IMR-90 (cell line): Measurements from ENCODE around the gene TBCC. TPM values are rescaled to one million over a fixed set of nuclear protein-coding genes. Genes with fewer than 3 reads are reported as not detected.

Experiments used
- ATAC-seq: fragments of 200-7000 bp; cut with Tn5 transposase; 2 replicates; pipeline ENCODE4 v1.9.1; 2020; ENCODE audit warnings: low read depth, mild to moderate bottlenecking, moderate library complexity
- BruUV-seq: library from RNA; stranded (reverse); fragments of 400-500 nt; replicated peaks from 2 replicates; lab custom pipeline; 2021; lab: Mats Ljungman, UMichigan
- CTCF ChIA-PET: fragments of 300-600 bp; formaldehyde crosslinking; extraction: SDS; loops from one replicate; lab custom pipeline; 2021; ENCODE audit warnings: antibody characterized with exemption; lab: Yijun Ruan, JAX
- POLR2A ChIA-PET: fragments of 300-600 bp; sonication (Branson Sonifier 250); formaldehyde crosslinking; loops from one replicate; lab custom pipeline; 2022; ENCODE audit warnings: antibody characterized with exemption; ENCODE audit not compliant: unreplicated experiment; lab: Charles Lee
- DNase-seq: peaks from one replicate; pipeline ENCODE4 v3.0.0; 2013
- H2AFZ ChIP-seq: replicated peaks from 2 replicates; pipeline ENCODE3; 2013; ENCODE audit warnings: low read length, mild to moderate bottlenecking; ENCODE audit not compliant: poor library complexity
- H2AK5ac ChIP-seq: 2 replicates; pipeline ENCODE4 v1.6.1; 2013; ENCODE audit warnings: low read depth, low read length, inconsistent platforms
- H2AK9ac ChIP-seq: replicated peaks from 2 replicates; pipeline ENCODE3; 2013; ENCODE audit warnings: mild to moderate bottlenecking, low read depth, low read length, moderate library complexity; ENCODE audit not compliant: poor library complexity
- H2BK120ac ChIP-seq: 2 replicates; pipeline ENCODE4 v1.6.1; 2013; ENCODE audit warnings: low read depth, low read length, inconsistent platforms
- H2BK15ac ChIP-seq: 3 replicates; pipeline ENCODE4 v1.6.1; 2013; ENCODE audit warnings: low read depth, low read length, inconsistent platforms
- H2BK20ac ChIP-seq: 2 replicates; pipeline ENCODE4 v1.6.1; 2013; ENCODE audit warnings: low read depth, mild to moderate bottlenecking, inconsistent platforms, low read length, moderate library complexity
- H2BK5ac ChIP-seq: 2 replicates; pipeline ENCODE4 v1.6.1; 2013; ENCODE audit warnings: mild to moderate bottlenecking, low read depth, low read length, inconsistent platforms; ENCODE audit not compliant: poor library complexity, severe bottlenecking
- H3K14ac ChIP-seq: replicated peaks from 2 replicates; pipeline ENCODE4 v1.6.1; 2013; ENCODE audit warnings: low read depth, low read length, inconsistent platforms
- H3K18ac ChIP-seq: 2 replicates; pipeline ENCODE4 v1.6.1; 2013; ENCODE audit warnings: low read depth, low read length, control low read depth
- H3K23ac ChIP-seq: 2 replicates; pipeline ENCODE4 v1.6.1; 2013; ENCODE audit warnings: low read depth, low read length, inconsistent platforms
- H3K27ac ChIP-seq: 2 replicates; pipeline ENCODE4 v1.5.1; 2013; ENCODE audit warnings: mild to moderate bottlenecking, control low read depth, low read length; ENCODE audit not compliant: insufficient read depth
- H3K27me3 ChIP-seq: 2 replicates; pipeline ENCODE4 v1.6.1; 2013; ENCODE audit warnings: low read length; ENCODE audit not compliant: control insufficient read depth, insufficient read depth
- H3K36me3 ChIP-seq: 2 replicates; pipeline ENCODE4 v1.6.1; 2013; ENCODE audit warnings: low read length, mixed read lengths; ENCODE audit not compliant: control insufficient read depth, insufficient read depth
- H3K4ac ChIP-seq: 2 replicates; pipeline ENCODE4 v1.6.1; 2013; ENCODE audit warnings: low read depth, low read length, inconsistent platforms
- H3K4me1 ChIP-seq: 2 replicates; pipeline ENCODE4 v1.6.1; 2013; ENCODE audit warnings: low read length, mixed read lengths; ENCODE audit not compliant: control insufficient read depth, insufficient read depth
- H3K4me2 ChIP-seq: 2 replicates; pipeline ENCODE4 v1.6.1; 2013; ENCODE audit warnings: low read depth, mild to moderate bottlenecking, control low read depth, low read length, moderate library complexity
- H3K4me3 ChIP-seq: 2 replicates; pipeline ENCODE4 v1.5.1; 2013; ENCODE audit warnings: low read depth, mild to moderate bottlenecking, control low read depth, low read length, moderate library complexity; ENCODE audit not compliant: insufficient read depth
- H3K56ac ChIP-seq: 2 replicates; pipeline ENCODE4 v1.6.1; 2013; ENCODE audit warnings: low read length, inconsistent platforms; ENCODE audit not compliant: insufficient read depth; ENCODE audit errors: extremely low read depth
- H3K79me1 ChIP-seq, 2 experiments: 2 replicates each; pipeline ENCODE4 v1.6.1; 2013; ENCODE audit warnings: low read length in 2 of 2, inconsistent platforms in 1 of 2, low read depth in 1 of 2
- H3K9ac ChIP-seq: 2 replicates; pipeline ENCODE4 v1.6.1; 2013; ENCODE audit warnings: low read depth, low read length, control low read depth
- H3K9me1 ChIP-seq: 2 replicates; pipeline ENCODE4 v1.6.1; 2013; ENCODE audit warnings: low read length, inconsistent platforms; ENCODE audit not compliant: insufficient read depth
- H3K9me3 ChIP-seq: 2 replicates; pipeline ENCODE4 v1.6.1; 2013; ENCODE audit warnings: low read length; ENCODE audit not compliant: control insufficient read depth, insufficient read depth
- H4K20me1 ChIP-seq: 2 replicates; pipeline ENCODE4 v1.6.1; 2013; ENCODE audit warnings: low read length, inconsistent platforms; ENCODE audit not compliant: insufficient read depth
- H4K5ac ChIP-seq: 2 replicates; pipeline ENCODE4 v1.6.1; 2013; ENCODE audit warnings: mild to moderate bottlenecking, low read depth, low read length, control low read depth
- H4K8ac ChIP-seq, 2 experiments: 2 replicates each; pipeline ENCODE4 v1.6.1; 2013; ENCODE audit warnings: low read depth in 2 of 2, low read length in 2 of 2, control low read depth in 1 of 2, inconsistent platforms in 1 of 2
- H4K91ac ChIP-seq: 2 replicates; pipeline ENCODE4 v1.6.1; 2013; ENCODE audit warnings: low read depth, low read length, inconsistent platforms; ENCODE audit not compliant: insufficient read depth
- CHD1 ChIP-seq: IDR thresholded peaks from 2 replicates; pipeline ENCODE4 v1.6.1; 2012; ENCODE audit warnings: low read depth, low read length, improper control_type of control experiment
- RAD21 ChIP-seq: IDR thresholded peaks from 2 replicates; pipeline ENCODE4 v1.6.1; 2012; ENCODE audit warnings: low read length, improper control_type of control experiment
- WGBS, 2 experiments: methylation state at CpG; one replicate each; pipeline versions ENCODE4 v1.1.5 to v1.1.7; 2013; ENCODE audit warnings: missing lambda C conversion rate in 2 of 2; ENCODE audit not compliant: insufficient read length in 1 of 2; ENCODE audit errors: extremely low coverage in 2 of 2; 5-methylcytosine and 5-hydroxymethylcytosine counted together
- dilution Hi-C: fragments of 300-500 bp; cut with HindIII; formaldehyde crosslinking; loops from one replicate; pipeline ENCODE4 v1.14.3; 2018; ENCODE audit warnings: low sequenced_read_pairs; ENCODE audit not compliant: unreplicated experiment
- in situ Hi-C: fragments of 300-500 bp; cut with MboI; formaldehyde crosslinking; loops from 3 replicates; pipeline ENCODE4 v1.14.3; 2019; ENCODE audit warnings: low sequenced_read_pairs, inconsistent platforms, mixed read lengths
- intact Hi-C: fragments of 100-400 bp; cut with micrococcal nuclease; formaldehyde crosslinking; loops from 2 replicates; pipeline ENCODE4 v1.10.0; 2022
- polyA plus RNA-seq, 3 experiments: library from polyadenylated mRNA; depleted of rRNA; stranded (reverse); fragments of >200 nt; gene quantifications; 2 replicates each; pipeline ENCODE4 v1.2.3, GENCODE V29; 2012; ENCODE audit warnings: low replicate concordance in 1 of 3
- total RNA-seq: library from RNA; depleted of rRNA; stranded (reverse); fragments of >200 nt; gene quantifications from 2 replicates; pipeline ENCODE4 v1.2.3, GENCODE V29; 2012

The TBCC gene
- total and polyA plus RNA-seq, 2 of the 4 experiments (the other 2 are of a cell fraction) = 23.0 to 32.6 TPM

- peak overlapping the region; percentile 83 for H2AK5ac ChIP-seq
- peaks cover 18% of the 10 kb centered on the region for H4K20me1 ChIP-seq
- dilution Hi-C loops = no loop called here
- DNase-seq = peak; percentile 23
- peaks cover 11% of the 10 kb centered on the region for H3K4me1 ChIP-seq
- H3K79me1 ChIP-seq = peaks cover 7 to 48% of the 10 kb centered on the region in 2 experiments
- TF ChIP-seq RAD21 (0 out of 2 replicates have a peak, but pooled peaks have one; percentile 1), CHD1 (no peak)
- H3K9ac ChIP-seq = peak overlapping the region; percentile 88
- H2BK120ac ChIP-seq = no peak overlapping the region
- H4K5ac ChIP-seq = peak overlapping the region; percentile 46
- H3K4me3 ChIP-seq = peak overlapping the region; percentile 68
- H3K4me2 ChIP-seq = peak overlapping the region; percentile 100
- H2BK5ac ChIP-seq = peak overlapping the region; percentile 57
- H3K36me3 ChIP-seq = no peaks in the 10 kb centered on the region; the same call in 1 of the 2 replicates
- H2AK9ac ChIP-seq = peak overlapping the region; percentile 93
- H2BK20ac ChIP-seq = no peak overlapping the region
- ChIA-PET CTCF (interaction anchor here (2.4 kb wide), 1 partner anchor 19 kb away, joined by 6 read pairs; no protein-coding TSS in a partner anchor), POLR2A (interaction anchor here (0.6 to 0.7 kb wide), 2 partner anchors 21 to 547 kb away, joined by 4 to 13 read pairs; no protein-coding TSS in a partner anchor)
- H3K23ac ChIP-seq = peak overlapping the region; percentile 92
- peak overlapping the region; percentile 52 for H3K4ac ChIP-seq
- H3K27ac ChIP-seq = peak overlapping the region; percentile 88
- H3K18ac ChIP-seq = no peak overlapping the region
- H3K14ac ChIP-seq = peak overlapping the region; percentile 78
- peak overlapping the region in 1 of 2 experiments; percentile 38; a peak in 1 of 4 replicates for H4K8ac ChIP-seq
- WGBS, 2 experiments = 0% methylated on average over 8 of the region's 29 CpGs; no CpG with 5 or more reads in 1 of the 2 experiments
- peak overlapping the region; percentile 81; the same call in 1 of the 2 replicates for H3K56ac ChIP-seq
- H3K9me1 ChIP-seq = peaks cover 12% of the 10 kb centered on the region; the same call in 1 of the 2 replicates
- no peak for ATAC-seq
- peak overlapping the region; percentile 64 for H2AFZ ChIP-seq
- no peaks in the 10 kb centered on the region for H3K27me3 ChIP-seq
- in situ Hi-C loops = no loop called here
- no peaks in the 10 kb centered on the region for H3K9me3 ChIP-seq
- H2BK15ac ChIP-seq = no peak overlapping the region
- intact Hi-C loops = no loop called here
- peak overlapping the region; percentile 44 for H4K91ac ChIP-seq
- BruUV-seq = no TSS peak
Observed at GRCh38 chr6:42745083-42745639, 742 bp downstream of the TBCC start.
